Left lung (tissue), 14 donors: ENCODE data around the gene SNRNP70. TPM values are rescaled to one million over a fixed set of nuclear protein-coding genes. Genes with fewer than 3 reads are reported as not detected.
A peak's percentile ranks its signal among the peaks of the same experiment; 100 is the strongest.
"Not testable (repeated sequence)": the region's sequence is repeated elsewhere in the genome, so short reads cannot be mapped to it uniquely, and the experiment has no call there.

Source experiments
- ATAC-seq: fragments of 200-7000 bp; cut with Tn5 transposase; one replicate; pipeline ENCODE4 v1.9.1; 2020; ENCODE audit warnings: moderate library complexity
- DNase-seq, 4 donors: peaks; one replicate each; pipeline ENCODE4 v3.0.0-alpha.2; 2013 to 2020
- H3K27ac ChIP-seq, 2 donors: fragments of 200-600 bp; sonication (generic) in 1 of 2; one replicate each; pipeline versions ENCODE4 v1.5.0 to v1.8.0; 2020 to 2021
- H3K27me3 ChIP-seq, 2 donors: fragments of 200-600 bp; sonication (generic) in 1 of 2; one replicate each; pipeline versions ENCODE4 v1.5.0 to v1.8.0; 2020 to 2021
- H3K36me3 ChIP-seq, 2 donors: fragments of 200-600 bp; sonication (generic) in 1 of 2; one replicate each; pipeline versions ENCODE4 v1.5.0 to v1.8.0; 2020 to 2021
- H3K4me1 ChIP-seq, 2 donors: fragments of 200-600 bp; one replicate each; pipeline ENCODE4 v1.8.0; 2021
- H3K4me3 ChIP-seq, 2 donors: fragments of 200-600 bp; sonication (generic) in 1 of 2; one replicate each; pipeline versions ENCODE4 v1.5.0 to v1.8.0; 2020 to 2021; ENCODE audit warnings: mild to moderate bottlenecking in 1 of 2
- H3K9me3 ChIP-seq, 2 donors: fragments of 200-600 bp; sonication (generic) in 1 of 2; one replicate each; pipeline versions ENCODE4 v1.5.0 to v1.8.0; 2020 to 2021
- CTCF ChIP-seq, 2 donors: fragments of 200-600 bp; sonication (generic) in 1 of 2; IDR thresholded peaks; one replicate each; pipeline versions ENCODE4 v1.5.0 to v1.8.0; 2021; ENCODE audit warnings: antibody characterized with exemption in 2 of 2
- intact Hi-C, 2 donors: fragments of 100-400 bp; cut with DNase I; formaldehyde crosslinking; loops; one replicate each; pipeline versions ENCODE4 v1.11.2 to v1.14.2; 2022
- long read RNA-seq, 12 donors: library from polyadenylated mRNA in 2 of 12; unstranded in 2 of 12; transcript quantifications; one replicate each; pipeline ENCODE4 v2.0.0 and lab custom pipeline, GENCODE V29; 2019 to 2026
- polyA plus RNA-seq, 6 donors: library from polyadenylated mRNA; unstranded; fragments of 120-200 nt; gene quantifications; one replicate each; pipeline ENCODE4 v1.2.1, GENCODE V29; 2013; ENCODE audit not compliant: insufficient read length in 6 of 6
- total RNA-seq, 2 donors: library from RNA; stranded (reverse); fragmentation: NEBNext Ultra II Directional; extraction: Animal tissue kit (Norgen Biotek cat#: 25700); gene quantifications; one replicate each; pipeline ENCODE4 v1.2.1, GENCODE V29; 2021
- donor health status: DM: no; HTN: yes; CAD: no.
- donor health status: DM: no; HTN: no; CAD: no.

The SNRNP70 gene
- total RNA-seq = 100 to 1,000 TPM; 161 to 173 TPM
- 100 to 1,000 TPM; 270 to 371 (median 354) TPM for polyA plus RNA-seq
- long read RNA-seq, donor 1, transcript SNRNP70-205 (4 exons, 580 nt) = minor isoform, 5 of 162 reads
- long read RNA-seq, donor 1, transcript SNRNP70-201 (10 exons, 1,603 nt) = minor isoform, 5 of 162 reads
- long read RNA-seq, donor 1, transcript SNRNP70-206 (10 exons, 1,574 nt) = major isoform, 15 of 162 reads
- long read RNA-seq, donor 1, transcript SNRNP70-203 (3 exons, 3,221 nt) = minor isoform, 11 of 162 reads
- long read RNA-seq, donor 1, partial matches to known transcripts = 124 of 162 reads
- long read RNA-seq, donor 1, other reads (novel, unspliced or antisense) = 0 of 162 reads
- long read RNA-seq, donor 2, transcript SNRNP70-203 (3 exons, 3,221 nt) = major isoform, 13 of 216 reads
- long read RNA-seq, donor 2, transcript SNRNP70-206 (10 exons, 1,574 nt) = minor isoform, 8 of 216 reads
- long read RNA-seq, donor 2, transcript SNRNP70-201 (10 exons, 1,603 nt) = minor isoform, 7 of 216 reads
- long read RNA-seq, donor 2, transcript SNRNP70-205 (4 exons, 580 nt) = minor isoform, 5 of 216 reads
- long read RNA-seq, donor 2, partial matches to known transcripts = 178 of 216 reads
- long read RNA-seq, donor 2, other reads (novel, unspliced or antisense) = 0 of 216 reads
- long read RNA-seq, donor 3, transcript SNRNP70-203 (3 exons, 3,221 nt) = minor isoform, 9 of 81 reads
- long read RNA-seq, donor 3, transcript SNRNP70-201 (10 exons, 1,603 nt) = minor isoform, 7 of 81 reads
- long read RNA-seq, donor 3, transcript SNRNP70-206 (10 exons, 1,574 nt) = major isoform, 14 of 81 reads
- long read RNA-seq, donor 3, partial matches to known transcripts = 35 of 81 reads
- long read RNA-seq, donor 3, other reads (novel, unspliced or antisense) = 13 of 81 reads
- long read RNA-seq, donor 4, transcript SNRNP70-206 (10 exons, 1,574 nt) = major isoform, 16 of 35 reads
- long read RNA-seq, donor 4, transcript SNRNP70-201 (10 exons, 1,603 nt) = minor isoform, 6 of 35 reads
- long read RNA-seq, donor 4, partial matches to known transcripts = 3 of 35 reads
- long read RNA-seq, donor 4, other reads (novel, unspliced or antisense) = 6 of 35 reads
- long read RNA-seq, donor 5, transcript SNRNP70-206 (10 exons, 1,574 nt) = minor isoform, 12 of 156 reads
- long read RNA-seq, donor 5, transcript SNRNP70-203 (3 exons, 3,221 nt) = major isoform, 13 of 156 reads
- long read RNA-seq, donor 5, partial matches to known transcripts = 124 of 156 reads
- long read RNA-seq, donor 5, other reads (novel, unspliced or antisense) = 0 of 156 reads
- long read RNA-seq, donor 6, transcript SNRNP70-201 (10 exons, 1,603 nt) = minor isoform, 9 of 115 reads
- long read RNA-seq, donor 6, transcript SNRNP70-203 (3 exons, 3,221 nt) = minor isoform, 10 of 115 reads
- long read RNA-seq, donor 6, transcript SNRNP70-209 (11 exons, 1,757 nt) = minor isoform, 7 of 115 reads
- long read RNA-seq, donor 6, transcript SNRNP70-206 (10 exons, 1,574 nt) = major isoform, 24 of 115 reads
- long read RNA-seq, donor 6, partial matches to known transcripts = 57 of 115 reads
- long read RNA-seq, donor 6, other reads (novel, unspliced or antisense) = 7 of 115 reads
- long read RNA-seq, donor 7, transcript SNRNP70-203 (3 exons, 3,221 nt) = minor isoform, 10 of 54 reads
- long read RNA-seq, donor 7, transcript SNRNP70-209 (11 exons, 1,757 nt) = minor isoform, 7 of 54 reads
- long read RNA-seq, donor 7, transcript SNRNP70-206 (10 exons, 1,574 nt) = major isoform, 11 of 54 reads
- long read RNA-seq, donor 7, partial matches to known transcripts = 17 of 54 reads
- long read RNA-seq, donor 7, other reads (novel, unspliced or antisense) = 6 of 54 reads
- long read RNA-seq, donor 8, transcript SNRNP70-206 (10 exons, 1,574 nt) = minor isoform, 11 of 73 reads
- long read RNA-seq, donor 8, transcript SNRNP70-203 (3 exons, 3,221 nt) = major isoform, 13 of 73 reads
- long read RNA-seq, donor 8, partial matches to known transcripts = 40 of 73 reads
- long read RNA-seq, donor 8, other reads (novel, unspliced or antisense) = 0 of 73 reads
- long read RNA-seq, donor 9 = 0 reads
- long read RNA-seq, donor 10, transcript SNRNP70-206 (10 exons, 1,574 nt) = major isoform, 34 of 55 reads
- long read RNA-seq, donor 10, transcript SNRNP70-201 (10 exons, 1,603 nt) = minor isoform, 12 of 55 reads
- long read RNA-seq, donor 10, partial matches to known transcripts = 1 of 55 reads
- long read RNA-seq, donor 10, other reads (novel, unspliced or antisense) = 7 of 55 reads
- long read RNA-seq, donor 11 = 0 reads
- long read RNA-seq, donor 12, transcript SNRNP70-201 (10 exons, 1,603 nt) = minor isoform, 5 of 94 reads
- long read RNA-seq, donor 12, transcript SNRNP70-203 (3 exons, 3,221 nt) = major isoform, 14 of 94 reads
- long read RNA-seq, donor 12, transcript SNRNP70-206 (10 exons, 1,574 nt) = minor isoform, 11 of 94 reads
- long read RNA-seq, donor 12, partial matches to known transcripts = 58 of 94 reads
- long read RNA-seq, donor 12, other reads (novel, unspliced or antisense) = 0 of 94 reads

- no peaks in the 10 kb centered on the region for H3K27me3 ChIP-seq
- intact Hi-C loops = no loop called here
- no peaks in the 10 kb centered on the region for H3K9me3 ChIP-seq
- H3K4me1 ChIP-seq = peaks cover 12 to 35% of the 10 kb centered on the region in 2 donors
- TF ChIP-seq CTCF (IDR thresholded peaks at IDR 0.05) = peak in 1 of 2 donors; percentile 7
- H3K4me3 ChIP-seq = peak within 1 kb of the TSS; percentile 90 to 99
- DNase-seq (peak; percentile 99 to 100 (median 99)), ATAC-seq (peak; percentile 99)
- peak within 1 kb of the TSS; percentile 69 to 86 for H3K27ac ChIP-seq
- H3K36me3 ChIP-seq = peaks cover 2 to 33% of the 10 kb centered on the region in 2 donors
Measured at GRCh38 chr19:49085020-49085867, at the start of gene SNRNP70. TSS of gene SNRNP70 (plus strand) at chr19:49085451. CDS start at chr19:49086415, 964 bp downstream.

GRCh38 chr19:49036815-49037214 lies 48.4 kb upstream of the SNRNP70 start, which contains the start of gene CGB1:
TSS of gene CGB1 (minus strand) at chr19:49036895. CDS start at chr19:49036711, 184 bp downstream.
- H3K4me1 ChIP-seq, H3K4me3 ChIP-seq, H3K9me3 ChIP-seq, H3K27ac ChIP-seq, H3K27me3 ChIP-seq, ATAC-seq, intact Hi-C loops, H3K36me3 ChIP-seq, DNase-seq: not testable (repeated sequence)
- peak in 1 of 2 donors; percentile 28 for TF ChIP-seq CTCF (IDR thresholded peaks at IDR 0.05)

- H3K27me3 ChIP-seq, ATAC-seq, H3K36me3 ChIP-seq, H3K4me3 ChIP-seq, DNase-seq, intact Hi-C loops, H3K27ac ChIP-seq, H3K4me1 ChIP-seq, H3K9me3 ChIP-seq: not testable (repeated sequence)
Measured at GRCh38 chr19:49038111-49038510, 47.1 kb upstream of the SNRNP70 start.

GRCh38 chr19:49038557-49039276 lies 46.5 kb upstream of the SNRNP70 start:
- H3K36me3 ChIP-seq, DNase-seq, H3K9me3 ChIP-seq, H3K4me1 ChIP-seq, H3K27me3 ChIP-seq, ATAC-seq, H3K27ac ChIP-seq, intact Hi-C loops, H3K4me3 ChIP-seq: not testable (repeated sequence)

GRCh38 chr19:49039736-49040135 lies 45.5 kb upstream of the SNRNP70 start:
- ATAC-seq, intact Hi-C loops, H3K4me1 ChIP-seq: not testable (repeated sequence)

More at GRCh38 chr19:49039736-49040135, 45.5 kb upstream of the SNRNP70 start:
- not testable (repeated sequence) for H3K4me3 ChIP-seq, H3K36me3 ChIP-seq, H3K9me3 ChIP-seq, DNase-seq, H3K27me3 ChIP-seq, H3K27ac ChIP-seq
